Stimulated activated CD4-positive, alpha-beta T cell treated with anti-CD3 and anti-CD28 coated beads, Interleukin-4, amount 100 ng/mL, for 24 hours (primary cell): ENCODE results near the gene CFI.

Source experiments
- DNase-seq: peaks from one replicate; pipeline ENCODE4 v3.0.0-alpha.2; 2020

CFI gene

DNA sequence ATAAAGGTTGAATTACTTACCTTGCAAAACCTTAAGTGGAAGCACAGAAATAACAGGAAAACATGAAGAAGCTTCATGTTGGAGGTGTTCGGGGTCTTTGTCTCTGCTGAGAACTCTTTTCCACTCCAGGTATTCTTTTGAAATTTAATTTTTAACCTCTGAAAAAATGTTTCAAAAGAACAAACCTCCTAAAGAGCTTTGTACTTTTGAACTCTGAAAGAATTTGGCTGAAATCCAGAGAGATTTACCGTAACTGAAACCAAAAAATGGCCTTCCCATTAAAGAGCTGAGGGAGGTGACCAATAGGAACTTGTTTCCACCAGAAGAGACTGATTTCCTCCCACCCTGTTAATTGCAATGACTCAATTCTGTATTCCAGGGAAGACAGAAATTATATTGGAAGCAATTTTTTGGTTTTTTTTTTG is at the start of gene CFI:
Gene CFI, minus strand, starts transcription at position 105 of the 425 bp plus-strand sequence. Its CDS starts 28 bp downstream, at position 77.
- no peak for DNase-seq

DNA sequence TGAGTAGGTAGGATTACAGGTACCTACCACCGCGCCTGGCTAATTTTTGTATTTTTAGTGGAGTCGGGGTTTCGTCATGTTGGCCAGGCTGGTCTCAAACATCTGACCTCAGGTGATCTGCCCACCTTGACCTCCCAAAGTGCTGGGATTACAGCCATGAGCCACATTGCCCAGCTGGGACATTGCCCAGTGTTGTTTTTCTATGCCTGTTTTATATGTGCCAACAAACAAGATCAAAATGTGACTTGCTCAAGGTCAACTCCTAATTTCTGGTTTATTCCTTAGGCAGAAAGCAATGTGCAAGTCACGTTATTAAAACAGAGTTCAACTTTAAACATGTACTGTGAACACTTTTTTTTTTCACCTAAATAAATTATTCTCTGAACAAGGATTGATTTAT is 48.8 kb upstream of the CFI start:
- DNase-seq = no peak

DNA sequence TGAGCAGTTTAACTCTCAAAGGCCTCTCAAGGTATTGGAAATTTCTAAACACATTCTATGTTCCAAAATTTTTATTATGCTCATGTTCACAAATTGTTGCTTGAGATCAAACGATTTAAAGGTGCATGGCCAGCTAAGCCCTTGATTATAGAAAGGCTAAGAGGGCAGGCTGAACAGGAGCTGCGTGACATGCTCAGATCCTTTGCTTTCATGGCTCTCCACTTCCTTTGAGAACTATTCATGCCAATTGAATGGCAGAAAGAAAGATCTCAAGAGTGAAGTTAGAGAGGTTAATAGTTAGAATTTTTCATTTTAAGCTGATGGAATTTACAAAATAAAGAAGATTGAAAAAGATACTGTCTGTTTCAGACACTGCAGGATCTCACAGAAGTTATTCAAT is 46.7 kb upstream of the CFI start:
- DNase-seq = no peak

DNA sequence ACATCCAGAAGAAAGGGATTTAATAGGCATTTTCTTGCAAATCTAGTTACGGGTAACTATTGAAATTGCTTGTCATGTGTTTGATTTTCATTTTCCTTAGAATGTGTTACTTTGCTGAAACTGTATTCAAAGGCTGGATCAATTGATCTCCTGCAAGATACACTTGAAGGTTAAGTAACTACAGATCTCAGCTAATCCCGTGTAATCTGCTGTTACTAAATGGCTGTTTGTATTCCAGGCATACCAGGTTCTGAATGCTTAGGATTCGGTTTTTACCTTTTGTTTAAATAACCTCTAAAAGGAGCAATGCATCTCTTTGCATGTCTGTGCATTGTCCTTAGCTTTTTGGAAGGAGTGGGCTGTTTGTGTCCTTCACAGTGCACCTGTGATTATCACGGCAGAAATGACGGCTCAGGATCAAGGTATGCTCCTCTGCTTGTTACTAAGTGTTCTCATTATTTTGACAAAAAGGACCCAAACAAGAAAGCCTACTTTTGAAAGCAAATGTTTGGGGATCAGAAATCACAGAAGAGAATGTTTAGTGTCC is 46.2 kb upstream of the CFI start, which contains the start of gene LRIT3:
Gene LRIT3, plus strand, starts transcription at position 212 of the 547 bp plus-strand sequence. Its CDS starts 95 bp downstream, at position 307.
- no peak for DNase-seq

DNA sequence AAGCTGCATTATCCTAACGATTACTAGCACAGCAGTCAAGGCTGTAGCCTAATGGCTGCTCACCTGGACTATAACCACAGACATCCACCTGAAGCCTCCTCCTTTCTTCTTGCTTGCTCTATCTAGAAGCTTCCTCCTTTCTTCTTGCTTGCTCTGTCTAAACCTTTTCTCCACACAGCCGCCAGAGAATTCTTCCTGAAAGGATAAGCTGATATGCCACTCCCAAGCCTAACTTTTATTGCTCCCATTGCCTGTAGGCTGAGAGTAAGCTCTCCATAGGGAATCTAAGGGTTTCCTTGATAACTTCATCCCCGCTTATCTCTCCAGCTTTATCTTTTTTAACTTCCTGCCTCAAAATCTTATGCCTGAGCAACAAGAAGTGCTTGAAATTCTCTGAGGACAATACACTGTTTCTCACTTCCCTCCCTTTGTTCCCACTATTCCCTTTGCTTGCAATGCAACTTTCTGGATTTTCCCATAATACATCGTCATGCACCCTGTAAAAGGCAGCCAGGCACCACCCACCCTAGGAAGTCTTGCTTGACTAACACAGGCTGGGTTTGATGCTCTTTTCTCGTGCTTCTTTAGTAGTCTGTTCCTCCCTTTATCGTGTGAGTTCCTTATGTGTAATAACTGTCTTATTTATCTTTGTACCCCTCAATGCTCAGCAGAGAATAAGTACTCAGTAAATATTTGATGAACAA is 44.7 kb upstream of the CFI start:
- DNase-seq = no peak

DNA sequence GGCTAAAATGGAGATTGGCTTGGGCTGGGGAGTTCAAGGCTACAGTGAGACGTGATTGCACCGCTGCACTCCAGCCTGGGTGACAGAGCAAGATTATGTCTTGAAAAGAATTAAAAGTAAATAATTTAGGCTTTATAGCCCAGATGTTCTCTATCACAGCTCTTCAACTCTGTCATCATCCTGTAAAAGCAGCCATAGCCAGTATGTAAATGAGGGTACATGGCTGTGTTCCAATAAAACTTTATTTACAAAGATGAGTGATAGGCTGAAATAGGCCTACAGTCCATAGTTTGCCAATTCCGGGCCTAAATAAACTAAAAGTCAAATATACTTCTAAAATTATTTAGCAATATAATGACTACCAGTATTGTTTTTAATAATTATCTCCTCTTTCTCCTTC is 35.2 kb upstream of the CFI start:
- DNase-seq = no peak

DNA sequence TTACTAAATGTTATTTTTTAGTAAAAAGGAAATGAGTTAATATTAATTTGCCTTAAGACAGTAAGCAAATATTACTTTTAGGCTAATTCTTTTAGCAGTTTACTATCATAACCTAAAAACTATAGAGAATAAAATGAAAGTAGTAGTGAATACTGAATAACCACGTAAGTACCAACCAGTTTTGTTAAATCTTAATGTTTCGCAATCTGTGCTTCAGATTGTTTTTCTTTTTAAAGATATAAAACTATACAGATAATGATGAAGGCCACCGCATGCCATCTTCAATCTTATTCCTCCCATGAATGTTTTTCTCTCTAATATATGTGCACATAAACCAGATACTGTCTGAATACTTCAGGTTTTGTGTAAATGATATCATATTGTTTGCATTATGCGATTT is 32.0 kb upstream of the CFI start:
- DNase-seq = no peak

DNA sequence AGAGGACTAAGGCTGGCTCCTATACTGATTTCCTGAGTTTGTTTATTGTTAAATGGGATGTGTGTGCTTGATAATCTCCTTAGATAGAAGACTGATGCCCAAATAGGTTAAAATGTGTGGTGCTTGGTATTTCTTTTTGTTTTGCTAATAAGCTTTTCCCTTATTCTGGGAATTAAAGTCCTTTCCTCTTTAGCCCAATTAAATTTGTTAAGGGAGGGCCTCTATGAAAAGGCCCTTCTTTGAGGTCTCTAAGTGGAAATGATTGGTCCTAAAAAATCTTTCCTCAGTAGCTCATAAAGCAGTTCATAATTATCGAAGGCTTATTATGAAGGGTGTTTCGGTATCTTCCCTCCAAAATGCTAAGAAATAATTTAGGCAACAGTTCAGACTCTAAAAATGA is 25.9 kb upstream of the CFI start, which contains the start of gene RRH:
Gene RRH, plus strand, starts transcription at position 301 of the 400 bp plus-strand sequence. Its CDS starts 56 bp downstream, at position 357.
- no peak for DNase-seq

DNA sequence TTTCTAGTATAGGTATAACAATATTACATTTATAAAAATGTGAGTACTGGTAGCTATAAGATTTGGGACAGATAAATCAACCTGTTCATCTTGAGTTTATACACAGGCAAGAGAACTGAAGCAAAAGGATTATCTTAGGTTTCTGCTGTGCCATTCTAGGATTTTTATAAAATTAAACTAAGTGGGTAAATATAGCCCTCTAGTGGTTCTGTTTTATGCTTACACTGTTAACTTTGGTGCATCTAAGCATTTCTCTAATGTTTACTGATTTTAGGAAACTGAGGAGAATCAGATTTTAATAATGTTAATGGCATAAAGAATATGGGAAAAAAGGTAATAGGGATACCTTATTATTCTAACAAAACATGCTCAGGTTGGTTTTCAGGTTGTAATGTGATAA is 24.9 kb upstream of the CFI start:
- no peak for DNase-seq

DNA sequence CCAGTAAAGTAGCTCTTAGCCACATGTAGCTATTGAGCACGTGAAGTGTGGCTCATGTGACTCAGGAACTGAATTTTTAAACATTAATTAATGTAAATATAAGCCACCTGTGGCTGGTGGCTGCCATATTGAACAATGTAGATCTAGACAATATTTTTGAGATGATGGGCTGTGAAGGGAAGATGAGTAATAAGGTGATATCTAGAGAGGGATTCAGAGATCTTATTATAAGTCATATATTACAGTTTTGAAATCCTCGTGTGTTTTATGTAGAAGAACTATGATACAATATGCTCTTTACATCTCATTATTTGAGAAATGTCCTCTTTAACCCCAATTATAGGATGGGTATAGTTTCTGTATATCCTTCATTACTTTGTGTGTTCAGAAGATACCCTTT is 19.4 kb upstream of the CFI start:
- DNase-seq = no peak

DNA sequence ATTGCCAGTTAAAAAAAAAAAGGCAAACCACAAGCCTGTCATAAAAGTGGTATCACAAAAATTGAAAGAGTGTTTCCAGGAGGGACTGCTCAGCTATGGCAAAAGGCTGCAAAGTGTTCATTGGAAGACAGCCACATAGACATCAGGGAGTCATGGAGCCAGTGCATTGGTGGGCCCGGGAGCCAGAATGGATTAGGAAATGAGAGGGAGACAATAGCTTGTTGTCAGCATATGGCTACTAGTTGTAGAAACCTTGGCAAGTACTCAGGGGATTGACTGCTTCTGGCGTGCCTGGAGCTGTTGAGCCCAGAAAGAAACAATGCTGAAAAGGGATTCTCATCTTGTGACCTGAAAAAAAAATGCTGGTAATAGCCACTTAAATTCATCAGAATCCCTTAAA is 18.8 kb upstream of the CFI start:
- no peak for DNase-seq

DNA sequence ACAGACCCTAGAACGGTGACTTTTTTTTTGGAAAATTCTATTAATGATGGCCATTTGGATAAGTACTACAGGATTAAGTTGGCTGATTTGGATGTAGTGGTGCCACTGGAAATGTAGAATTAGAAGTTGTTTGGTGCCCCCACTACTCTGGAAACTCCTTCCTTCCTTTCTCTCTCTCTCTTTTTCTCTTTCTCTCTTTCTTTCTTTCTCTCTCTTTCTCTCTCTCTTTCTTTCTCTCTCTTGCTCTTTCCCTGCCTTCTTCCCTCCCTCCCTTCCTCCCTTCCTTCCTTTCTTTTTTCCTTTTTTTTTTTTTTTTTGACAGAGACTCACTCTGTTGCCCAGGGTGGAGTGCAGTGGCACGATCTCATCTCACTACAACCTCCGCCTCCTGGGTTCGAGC is 16.5 kb upstream of the CFI start:
- DNase-seq = no peak

DNA sequence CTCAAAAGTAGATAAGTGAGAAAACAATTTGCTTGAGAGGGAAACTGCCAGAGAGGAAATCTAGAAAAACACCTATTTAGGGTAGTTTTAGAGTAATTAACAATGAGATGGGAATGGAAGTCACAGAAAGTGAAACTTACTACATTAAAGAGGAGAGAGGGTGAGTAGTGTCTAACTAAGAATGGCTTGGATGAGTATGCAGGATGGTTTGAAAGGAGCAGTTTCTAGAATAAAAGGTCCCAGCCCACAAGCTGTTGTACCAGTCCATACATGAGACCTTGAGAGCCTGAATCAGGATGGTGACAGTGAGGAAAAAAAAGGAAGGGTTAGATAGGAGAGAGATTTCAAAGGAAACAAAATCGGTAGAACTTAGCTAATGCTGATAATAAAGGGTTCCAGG is 15.1 kb upstream of the CFI start:
- DNase-seq = peak; percentile 10

DNA sequence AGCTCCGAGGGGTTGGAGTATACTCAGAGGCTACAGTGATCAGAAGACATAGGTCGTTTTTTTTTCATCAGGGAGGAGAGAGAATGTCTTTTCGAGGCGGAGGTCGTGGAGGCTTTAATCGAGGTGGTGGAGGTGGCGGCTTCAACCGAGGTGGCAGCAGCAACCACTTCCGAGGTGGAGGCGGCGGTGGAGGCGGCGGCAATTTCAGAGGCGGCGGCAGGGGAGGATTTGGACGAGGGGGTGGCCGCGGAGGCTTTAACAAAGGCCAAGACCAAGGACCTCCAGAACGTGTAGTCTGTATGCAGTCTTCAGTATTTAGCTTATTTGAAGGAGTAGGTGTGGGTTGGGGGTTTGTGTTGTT is 14.3 kb upstream of the CFI start:
- peak; percentile 46 for DNase-seq

DNA sequence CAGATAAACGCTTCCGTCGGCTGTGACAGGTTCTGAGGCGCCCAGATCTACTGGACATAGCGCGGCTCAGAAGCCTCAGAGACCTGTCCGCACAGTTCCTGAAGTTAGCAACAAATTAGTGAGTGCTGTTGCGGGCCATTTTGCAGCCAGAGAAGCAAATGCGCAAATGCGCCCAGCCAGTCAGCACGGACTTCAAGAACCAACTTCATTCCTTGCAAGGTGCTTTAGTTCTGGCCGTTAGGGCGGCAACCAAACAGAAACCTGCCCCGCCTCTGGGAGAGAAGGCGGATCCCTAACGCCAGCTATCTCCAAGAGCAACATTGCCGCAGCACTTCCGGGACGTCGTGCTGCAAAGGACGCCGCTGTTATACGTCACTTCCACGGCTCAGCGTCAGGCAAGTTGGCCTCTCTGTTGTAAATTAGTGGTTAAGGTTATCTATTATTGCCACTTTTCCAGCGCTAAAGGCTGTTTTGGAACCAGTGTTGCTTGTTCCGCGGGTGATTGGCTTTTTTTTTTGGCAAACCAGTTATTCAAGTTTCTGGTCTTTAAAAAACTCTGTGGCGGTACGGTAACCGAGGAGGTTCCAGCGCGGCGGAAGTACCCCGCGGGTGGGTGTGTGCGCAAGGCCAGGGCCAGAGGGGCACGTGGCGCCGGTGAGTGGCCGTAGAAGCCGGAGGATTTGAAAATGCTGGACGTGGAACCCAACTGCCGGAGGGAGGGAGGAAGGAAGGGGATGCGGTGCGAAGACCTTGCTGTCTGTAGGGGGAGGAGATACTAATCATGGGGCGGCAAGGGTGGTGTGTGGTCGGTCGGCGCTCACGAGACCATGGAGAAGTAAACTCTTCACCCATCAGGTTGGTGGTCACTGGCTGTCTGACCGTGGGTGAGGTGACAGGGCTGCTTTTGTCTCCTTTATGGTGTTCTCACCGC is 13.6 kb upstream of the CFI start, which contains the start of gene GAR1:
Gene GAR1, plus strand, starts transcription at position 612 of the 931 bp plus-strand sequence. CDS start 403 bp downstream, outside the sequence.
- peak; percentile 90 for DNase-seq

DNA sequence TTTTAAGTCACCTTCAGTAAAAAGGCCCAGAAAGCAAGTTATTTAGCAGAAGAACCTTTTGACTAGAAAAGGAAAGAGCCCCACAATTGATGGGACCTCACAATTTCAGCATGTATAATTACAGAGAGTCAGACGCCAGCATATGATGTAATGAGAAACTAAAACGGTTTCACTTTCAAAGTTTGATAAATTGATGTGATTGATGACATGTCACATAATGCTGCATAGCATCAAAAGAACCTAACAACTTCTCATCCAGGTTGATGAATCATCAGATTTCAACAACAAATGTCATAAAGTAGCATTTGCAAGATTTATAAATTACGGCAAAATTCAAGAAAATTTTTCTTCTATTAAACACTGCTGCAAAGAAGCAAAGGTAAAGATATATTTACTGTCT is 9.9 kb upstream of the CFI start:
- DNase-seq = no peak

DNA sequence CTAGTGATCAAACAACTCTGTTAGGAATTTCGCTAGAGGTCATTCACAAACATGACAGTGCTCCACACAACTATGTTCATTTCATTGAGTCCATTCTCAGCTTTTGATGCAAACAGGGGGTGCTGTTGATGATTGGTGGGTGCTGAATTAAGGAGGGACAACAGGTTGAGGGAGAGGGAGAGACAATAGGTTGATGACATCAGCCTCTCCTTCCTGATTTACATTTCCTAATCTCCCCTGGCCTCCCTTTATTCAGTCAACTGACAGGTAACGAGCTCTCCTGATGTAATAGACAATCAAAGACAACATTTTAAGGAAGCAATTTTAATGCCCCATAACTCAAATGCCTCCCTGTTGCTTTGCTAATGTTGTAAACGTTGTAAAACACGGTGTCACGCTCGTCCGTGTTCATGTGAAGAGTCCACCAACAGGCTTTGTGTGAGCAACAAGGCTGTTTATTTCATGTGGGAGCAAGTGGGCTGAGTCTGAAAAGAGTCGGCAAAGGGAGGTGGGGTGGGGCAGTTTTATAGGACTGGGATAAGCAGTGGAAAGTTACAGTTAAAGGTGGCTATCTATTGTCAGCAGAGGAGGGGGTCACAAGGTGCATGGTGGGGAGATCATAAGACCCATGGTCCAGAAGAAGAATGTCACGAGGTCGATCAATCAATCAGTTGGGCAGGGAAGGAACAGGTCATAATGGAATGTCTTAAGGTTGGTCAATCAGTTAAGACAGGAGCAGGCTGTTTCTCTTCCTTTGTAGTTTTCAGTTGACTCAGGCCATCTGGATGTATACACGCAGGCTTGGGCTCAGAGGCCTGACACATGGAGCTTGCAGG is 9.0 kb upstream of the CFI start:
- DNase-seq = no peak

DNA sequence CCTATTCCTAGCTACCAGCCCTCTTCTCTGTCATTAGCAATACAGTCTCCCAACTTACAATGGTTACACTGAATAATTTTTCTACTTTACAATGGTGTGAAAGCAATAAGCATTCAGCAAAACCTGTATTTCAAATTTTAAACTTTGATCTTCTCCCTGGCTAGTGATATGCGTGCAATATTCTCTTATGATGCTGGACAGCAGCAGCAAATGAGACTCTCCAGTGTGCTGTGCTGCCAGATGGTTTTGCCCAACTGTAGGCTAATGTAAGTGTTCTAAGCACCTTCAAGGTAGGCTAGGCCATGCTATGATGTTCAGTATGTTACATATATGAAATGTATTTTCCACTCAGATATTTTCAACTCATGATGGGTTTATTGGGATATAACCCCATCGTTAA is 7.9 kb upstream of the CFI start:
- no peak for DNase-seq

DNA sequence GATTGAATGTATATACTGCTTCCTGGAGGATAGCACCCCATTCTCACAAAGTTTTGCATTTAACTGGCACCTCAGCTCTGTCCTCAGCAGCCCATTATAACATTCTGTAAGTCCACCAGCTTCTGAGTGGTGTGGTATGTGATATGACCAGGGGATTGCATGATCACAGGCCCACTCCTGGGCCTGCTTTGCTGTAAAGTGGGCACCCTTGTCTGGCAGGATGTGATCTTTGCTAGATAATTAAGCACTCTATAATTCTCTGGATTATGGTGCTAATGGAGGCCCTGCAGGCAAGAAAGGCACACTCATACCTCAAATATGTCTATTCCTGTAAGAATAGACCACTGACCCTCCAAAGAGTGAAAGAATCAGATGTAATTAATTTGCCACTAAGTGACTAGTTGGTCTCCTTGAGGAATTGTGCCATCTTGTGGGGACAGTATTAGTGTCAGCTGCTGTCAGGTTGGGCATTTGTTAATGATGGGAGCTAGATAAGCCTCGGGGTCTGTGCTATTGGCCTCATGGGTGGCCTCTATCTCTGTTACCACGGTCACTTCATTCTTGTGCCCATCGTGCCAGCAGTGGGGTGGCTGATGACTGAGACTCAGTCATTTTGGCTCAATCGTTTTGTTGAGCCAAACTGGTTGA is 2.2 kb upstream of the CFI start:
- peak; percentile 9 for DNase-seq

DNA sequence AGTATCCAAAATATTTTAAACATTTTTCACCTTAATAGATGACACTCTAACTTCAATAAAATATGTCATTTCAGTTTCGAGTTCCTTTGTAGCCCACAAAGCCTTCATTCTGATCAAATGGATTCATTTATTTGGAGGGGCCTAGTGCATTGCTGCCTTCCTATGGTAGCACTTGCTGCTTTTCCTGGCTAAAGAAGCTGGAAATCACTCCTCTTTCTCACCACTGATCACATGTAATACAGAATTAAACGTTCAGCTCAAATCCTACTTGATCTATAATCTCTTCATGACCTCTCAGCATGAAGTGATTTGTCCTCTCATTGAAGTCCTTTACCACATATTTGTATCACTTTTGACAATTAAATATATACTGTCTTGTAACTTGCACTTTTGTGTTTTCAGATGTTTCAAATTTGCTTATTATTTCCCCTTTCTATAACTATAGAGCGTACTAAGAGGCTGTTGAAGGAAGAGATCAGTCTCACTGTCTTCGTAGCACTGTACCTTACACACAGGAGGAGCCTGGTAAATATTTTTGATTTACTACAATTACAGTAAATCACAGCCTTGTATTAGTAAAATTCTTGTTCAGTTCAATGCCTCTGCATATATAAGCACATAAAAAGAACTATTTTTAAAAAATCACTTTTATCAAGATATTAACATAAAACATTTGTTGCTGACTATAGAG is 555 bp downstream of the CFI start:
- DNase-seq = no peak

DNA sequence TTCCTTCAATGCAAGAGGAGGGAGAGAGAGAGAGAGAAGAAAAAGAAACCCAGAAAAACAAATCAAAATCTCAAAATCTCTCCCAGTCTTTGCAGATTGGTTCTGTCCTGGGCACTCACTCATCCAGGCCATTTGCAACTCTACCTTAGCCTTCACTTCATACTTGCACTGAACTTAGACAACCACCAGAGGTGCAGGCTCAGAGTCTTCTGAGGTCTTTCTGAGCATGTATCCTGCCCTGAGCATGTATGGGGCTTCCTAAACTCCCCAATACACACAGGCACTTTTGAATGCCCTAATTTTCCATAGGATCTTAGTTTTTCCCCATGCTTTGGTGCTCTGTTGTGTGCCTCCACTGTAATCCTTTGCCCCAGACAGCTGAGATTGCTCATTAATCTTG is 2.9 kb downstream of the CFI start:
- DNase-seq = no peak

DNA sequence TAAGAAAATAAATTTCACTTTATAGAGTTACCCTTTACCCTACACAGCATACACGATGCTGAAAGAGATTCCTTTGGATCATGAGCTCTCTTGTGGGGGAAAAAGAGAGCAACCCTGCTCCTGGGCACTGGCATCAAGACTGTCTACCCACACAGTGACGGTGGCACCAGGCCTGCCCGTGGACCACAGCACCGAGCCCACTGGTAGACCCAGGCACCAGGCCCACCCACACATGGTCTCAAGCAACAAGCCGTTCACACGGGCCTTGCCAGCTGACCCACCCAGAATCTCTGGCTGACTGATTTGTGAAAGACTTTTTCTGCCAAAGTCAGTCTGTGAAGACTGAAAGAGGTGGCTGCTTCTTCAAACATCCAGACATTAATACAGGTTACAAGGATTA is 6.7 kb downstream of the CFI start:
- DNase-seq = no peak
